Anterior cingulate cortex (tissue), 58 donors: Measurements from ENCODE around the gene COL23A1.
"Not testable (repeated sequence)": the region's sequence is repeated elsewhere in the genome, so short reads cannot be mapped to it uniquely, and the experiment has no call there.

Experiments
- DNase-seq, 58 donors: peaks; one replicate each; lab custom pipeline; 2025; lab: John Stamatoyannopoulos, UW

COL23A1 gene

DNA sequence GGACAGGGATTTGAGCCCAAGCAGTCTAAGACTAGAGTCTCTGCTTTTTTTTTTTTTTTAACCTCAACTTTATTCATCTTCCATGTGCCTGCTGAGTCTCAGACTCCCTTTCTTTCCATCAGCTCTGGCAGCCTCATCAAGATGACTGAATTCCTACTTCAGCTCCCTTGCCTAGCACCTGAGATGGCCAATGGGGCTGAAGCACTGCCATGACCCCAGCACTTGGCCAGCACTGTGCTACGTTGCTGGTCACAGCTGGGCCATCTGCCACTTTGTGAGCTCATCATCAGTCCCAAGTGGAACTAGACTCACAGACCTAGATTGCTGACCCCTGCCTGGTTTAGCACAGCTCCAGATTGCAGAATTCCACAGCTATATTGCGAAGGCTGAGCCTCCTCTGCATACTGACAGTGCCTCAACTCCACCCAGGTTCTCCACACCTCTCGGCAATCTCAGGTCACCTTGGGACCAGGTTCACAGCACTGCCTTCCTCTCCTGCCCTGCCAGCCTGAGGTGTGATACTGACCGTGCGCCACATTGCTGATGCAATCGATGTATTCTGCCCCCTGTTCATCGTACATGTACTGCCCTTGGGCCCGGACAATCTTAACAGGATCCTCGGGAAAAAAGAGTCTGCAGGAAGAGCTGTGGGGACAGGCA lies 359.2 kb downstream of the COL23A1 start:
- peak in 10 of 58 donors; percentile 10 to 64 (median 23) for DNase-seq

DNA sequence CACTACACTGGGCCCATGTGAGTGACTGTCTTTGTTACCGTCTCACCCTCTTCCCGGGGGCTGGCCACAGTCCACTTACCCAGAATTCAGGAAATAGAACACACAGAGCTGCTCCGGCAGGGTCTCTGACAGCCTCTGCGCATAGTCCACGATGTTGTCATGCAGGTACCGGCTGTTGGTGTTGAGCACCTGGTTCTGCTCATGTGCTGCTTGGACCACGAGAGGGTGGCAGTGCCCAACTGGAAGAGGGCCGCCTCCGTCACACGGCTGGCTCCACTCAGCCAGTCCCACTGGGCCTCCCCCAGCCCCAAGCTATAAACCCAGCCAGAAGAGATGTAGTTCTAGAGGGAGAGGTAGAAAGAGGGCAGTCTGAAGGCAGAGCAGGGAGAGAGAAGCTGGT lies 360.3 kb downstream of the COL23A1 start:
- DNase-seq, result no peak

GRCh38 chr5:178229111-178229510 lies 361.1 kb downstream of the COL23A1 start:
- not testable (repeated sequence) for DNase-seq

GRCh38 chr5:178228609-178229008 lies 361.6 kb downstream of the COL23A1 start:
- DNase-seq, result no peak

DNA sequence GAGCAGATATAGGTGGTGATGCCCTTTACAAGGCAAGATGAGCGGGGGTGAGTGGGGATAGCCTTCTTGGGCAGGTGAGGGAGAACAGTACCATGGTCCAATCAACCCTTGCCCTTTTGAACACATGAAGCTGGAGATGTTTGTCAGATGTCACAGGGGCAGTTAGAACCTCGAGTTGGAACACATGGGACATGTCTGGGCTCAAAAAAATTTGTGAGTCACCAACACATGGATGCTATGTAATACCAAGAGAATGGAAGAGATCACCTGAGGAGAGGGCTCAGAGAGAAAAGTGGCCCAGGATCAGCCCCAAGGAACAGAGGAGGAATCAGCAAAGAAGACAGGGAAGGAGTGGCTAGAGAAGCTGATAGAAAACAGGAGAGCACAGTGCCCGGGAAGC lies 362.3 kb downstream of the COL23A1 start:
- DNase-seq, result no peak

DNA sequence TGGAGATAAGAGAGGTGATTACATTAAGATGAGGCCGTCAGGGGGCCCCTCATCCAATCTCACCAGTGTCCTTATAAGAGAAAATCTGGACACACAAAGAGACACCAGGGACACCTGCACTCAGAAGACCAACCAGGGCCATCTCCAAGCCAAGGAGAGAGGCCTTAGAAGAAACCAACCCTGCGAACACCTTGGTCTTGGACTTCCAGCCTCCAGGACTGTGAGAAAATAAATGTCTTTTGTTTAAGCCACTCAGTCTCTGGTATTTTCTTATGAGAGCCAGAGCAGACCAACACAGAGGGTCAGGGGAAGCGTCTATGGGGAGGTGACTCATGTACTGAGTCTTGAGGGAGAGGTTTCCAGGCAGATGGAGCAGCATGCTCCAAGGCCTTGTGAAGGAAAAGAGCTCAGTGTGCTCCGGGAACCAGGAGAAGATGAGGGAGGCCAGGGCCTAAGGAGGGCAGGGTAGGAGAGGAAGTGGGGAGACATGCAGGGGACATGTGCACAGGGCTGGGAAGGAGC lies 363.0 kb downstream of the COL23A1 start:
- DNase-seq, result no peak

DNA sequence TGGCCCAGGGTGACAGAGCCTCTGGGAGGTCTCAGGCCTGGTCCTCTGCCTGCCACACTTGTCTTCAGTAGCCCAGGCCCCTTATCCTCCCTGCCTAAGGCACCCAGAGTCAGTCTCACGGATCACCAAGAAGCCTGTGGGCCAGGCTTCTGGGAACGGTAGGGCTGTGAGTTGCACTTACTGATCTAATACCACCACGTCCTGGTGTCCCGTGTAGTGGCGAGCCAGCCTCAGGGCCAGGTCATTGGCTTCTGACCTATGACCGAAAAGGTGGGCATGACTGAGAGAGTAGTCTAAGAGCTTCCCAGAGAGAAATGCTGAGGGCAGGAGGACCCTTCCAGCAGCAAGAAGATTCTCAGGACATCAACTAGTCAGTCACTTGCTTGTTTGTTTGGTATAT lies 365.0 kb downstream of the COL23A1 start:
- no peak for DNase-seq

DNA sequence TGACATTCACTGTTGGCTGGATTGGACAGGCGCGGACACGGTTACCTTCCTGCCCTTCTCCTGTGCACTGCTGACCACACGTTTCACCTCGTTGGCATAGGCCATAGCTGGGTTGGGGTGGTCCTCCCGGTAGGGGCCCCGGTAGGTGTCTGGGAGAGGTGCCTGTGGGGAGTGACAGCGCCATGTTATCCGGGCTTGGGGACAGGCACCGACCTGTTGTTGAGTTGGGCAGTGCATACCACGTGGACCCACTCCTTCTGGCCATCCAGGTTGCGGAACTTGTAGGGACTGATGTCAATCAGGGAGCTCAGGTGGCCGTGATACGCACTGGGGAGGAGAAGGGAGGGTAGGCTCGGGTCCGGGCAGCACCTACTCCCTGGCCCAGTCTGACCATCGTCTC lies 365.8 kb downstream of the COL23A1 start:
- DNase-seq, result no peak

GRCh38 chr5:178223828-178224335 lies 366.3 kb downstream of the COL23A1 start:
- no peak for DNase-seq

DNA sequence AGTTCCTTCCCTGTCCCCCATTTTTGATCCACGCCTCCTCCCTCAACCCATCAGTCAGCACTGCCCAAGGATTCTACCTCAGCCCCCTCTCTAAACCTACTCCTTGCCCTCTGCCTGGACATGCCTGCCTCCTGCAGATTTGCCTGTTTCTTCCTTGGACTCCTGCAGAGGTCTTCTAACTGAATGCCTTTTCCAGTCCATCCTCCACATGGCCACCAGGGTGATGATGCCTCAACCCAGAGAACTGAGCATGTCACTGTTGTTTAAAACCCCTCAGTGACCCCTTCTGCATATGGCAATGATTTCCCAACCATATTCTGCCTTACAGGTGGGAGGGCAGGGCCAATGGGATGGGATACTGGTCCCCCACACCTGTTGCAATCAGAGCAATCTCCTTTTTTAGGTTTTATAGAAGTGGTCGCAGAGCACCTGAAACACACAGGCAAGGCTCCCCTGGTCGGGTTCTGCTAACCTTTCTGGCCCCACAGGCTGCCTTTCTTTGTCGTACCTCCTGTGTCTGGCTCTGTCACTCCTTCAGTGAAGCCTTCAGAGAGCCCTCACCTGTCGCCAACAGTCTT lies 366.9 kb downstream of the COL23A1 start:
- no peak for DNase-seq

DNA sequence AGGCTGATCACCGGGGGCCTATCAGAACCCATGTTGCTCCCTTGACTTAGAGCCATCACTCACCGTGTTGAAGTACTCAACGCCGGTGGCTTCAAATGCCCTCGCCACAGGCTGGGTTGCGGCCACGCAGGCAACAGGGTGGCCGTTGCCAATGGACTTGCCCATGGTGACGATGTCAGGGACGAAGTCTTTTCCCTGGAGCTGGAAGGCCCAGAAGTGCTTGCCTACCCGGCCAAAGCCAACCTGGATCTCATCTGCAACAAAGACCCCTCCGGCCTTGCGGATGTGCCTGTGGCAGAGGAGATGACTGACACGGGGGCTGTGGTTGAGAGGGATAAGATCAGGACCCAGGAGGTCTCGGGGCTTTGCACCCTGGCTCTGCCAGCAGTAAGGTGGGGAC lies 367.9 kb downstream of the COL23A1 start:
- no peak for DNase-seq

- no peak for DNase-seq
These were observed 368.3 kb downstream of the COL23A1 start for GRCh38 chr5:178221853-178222252.

- no peak for DNase-seq
These were observed 368.9 kb downstream of the COL23A1 start for GRCh38 chr5:178221282-178221681.

GRCh38 chr5:178218827-178219226 lies 371.4 kb downstream of the COL23A1 start:
- no peak for DNase-seq

DNA sequence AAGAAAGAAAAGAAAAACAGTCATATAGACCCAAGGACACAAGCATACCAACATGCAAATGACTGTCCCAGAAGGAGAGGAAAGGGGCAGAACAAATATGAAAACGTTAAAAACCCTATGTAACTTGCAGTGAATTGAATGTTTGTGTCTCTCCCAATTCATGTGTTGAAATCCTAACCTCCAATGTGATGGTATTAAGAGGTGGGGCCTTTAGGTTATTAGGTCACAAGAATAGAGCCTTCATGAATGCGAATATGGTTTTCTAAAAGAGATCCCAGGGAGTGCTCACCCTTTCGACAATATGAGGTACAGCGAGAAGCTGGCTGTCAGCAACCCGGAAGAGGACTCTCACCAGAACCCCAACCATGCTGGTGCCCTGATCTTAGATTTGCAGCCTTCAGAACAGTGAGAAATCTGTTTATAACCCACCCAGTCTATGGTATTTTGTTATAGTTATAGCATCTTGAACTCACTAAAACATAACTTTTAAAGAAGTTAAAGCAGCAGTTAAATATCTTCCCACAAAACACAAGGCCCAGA lies 371.9 kb downstream of the COL23A1 start:
- no peak for DNase-seq

DNA sequence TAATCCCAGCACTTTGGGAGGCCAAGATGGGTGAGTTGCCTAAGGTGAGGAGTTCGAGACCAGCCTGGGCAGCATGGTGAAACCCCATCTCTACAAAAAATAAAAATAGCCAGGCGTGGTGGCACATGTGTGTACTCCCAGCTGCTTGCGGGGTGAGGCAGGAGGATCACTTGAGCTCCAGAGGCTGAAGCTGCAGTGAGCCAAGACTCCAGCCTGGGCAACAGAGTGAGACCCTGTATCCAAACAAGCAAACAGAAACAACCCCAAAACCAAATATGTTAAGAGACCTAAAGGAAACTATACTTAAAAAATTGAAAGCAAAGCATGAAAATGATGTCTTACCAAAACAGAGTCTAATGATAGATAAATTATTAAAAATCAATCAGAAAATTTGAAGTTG lies 373.4 kb downstream of the COL23A1 start:
- DNase-seq, result no peak

- DNase-seq, result no peak
These were observed 374.1 kb downstream of the COL23A1 start for GRCh38 chr5:178216088-178216534.

DNA sequence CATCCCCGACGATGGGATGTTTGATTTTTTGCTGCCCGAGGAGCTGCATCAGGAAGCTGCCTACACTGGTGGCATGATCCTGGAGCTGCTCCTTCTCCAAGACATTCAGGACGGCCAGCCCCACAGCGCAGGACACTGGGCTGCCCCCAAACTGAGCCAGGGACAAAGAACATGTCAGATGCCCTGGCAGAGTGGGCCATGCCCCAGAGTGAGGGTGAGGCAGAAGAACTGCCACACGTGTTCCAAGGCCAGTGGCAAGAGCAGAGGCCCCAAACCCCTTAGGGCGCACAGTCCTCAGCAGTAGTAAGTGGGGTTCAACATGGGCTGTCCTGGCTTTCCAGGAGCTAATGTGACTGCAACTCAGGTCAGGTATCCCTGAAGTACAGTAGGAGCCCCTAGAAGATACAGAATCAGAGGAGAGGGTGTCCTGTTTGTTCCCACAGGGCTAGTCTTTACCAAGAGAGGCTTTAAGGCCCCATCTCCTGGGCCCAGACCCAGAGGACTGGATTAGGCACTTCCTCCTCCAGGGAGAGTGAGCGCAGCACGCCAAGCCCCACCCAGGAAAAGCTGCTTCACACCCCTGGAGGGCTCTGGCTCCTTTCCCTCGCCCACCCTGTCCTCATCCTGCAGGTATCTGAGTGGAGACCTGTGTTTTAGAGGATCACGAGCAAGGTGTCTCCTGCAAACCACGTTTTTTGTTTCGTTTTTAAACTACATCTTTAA lies 374.8 kb downstream of the COL23A1 start:
- no peak for DNase-seq

DNA sequence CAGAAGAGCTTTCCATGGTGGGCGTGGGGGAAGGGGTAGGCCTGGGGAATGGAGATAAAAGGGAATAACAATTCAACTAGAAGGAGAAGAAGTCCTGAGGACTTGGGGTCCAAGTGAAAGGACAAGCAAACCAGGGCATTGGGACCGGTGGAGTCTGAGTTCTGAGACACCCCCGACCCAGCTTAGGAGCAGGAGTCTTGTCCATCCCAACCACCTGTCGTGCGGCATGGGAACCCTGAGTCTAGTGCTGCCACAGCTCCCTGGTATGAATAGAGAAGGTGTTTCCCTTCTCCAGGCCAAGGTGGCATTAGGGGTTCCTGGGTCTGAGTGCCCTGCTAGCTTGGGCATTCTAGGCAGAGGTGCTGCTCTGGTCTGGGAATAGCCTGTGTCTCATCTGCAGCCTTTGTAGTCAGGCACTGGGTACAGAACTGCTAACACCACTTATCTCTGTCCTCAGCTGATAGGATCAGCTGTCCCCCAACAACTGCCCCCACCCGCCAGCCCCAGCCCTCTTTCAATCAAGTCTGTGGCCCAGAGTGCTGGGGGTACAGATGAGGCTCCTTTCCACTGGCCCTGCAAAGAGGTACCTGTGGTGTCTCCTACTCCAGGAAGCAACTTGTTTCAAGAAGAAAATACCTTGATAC lies 375.9 kb downstream of the COL23A1 start:
- no peak for DNase-seq

GRCh38 chr5:178213748-178214151 lies 376.4 kb downstream of the COL23A1 start:
- no peak for DNase-seq
